Muscle of leg (tissue), 11 donors: ENCODE measurements around the gene KIAA1671. TPM values are rescaled to one million over a fixed set of nuclear protein-coding genes. Genes with fewer than 3 reads are reported as not detected.

Experiments
- DNase-seq: peaks from one replicate; pipeline ENCODE4 v3.0.0; 2013
- H3K27ac ChIP-seq: one replicate; pipeline ENCODE4 v1.5.1; 2013; ENCODE audit warnings: mild to moderate bottlenecking, low read length, control low read depth
- H3K27me3 ChIP-seq: one replicate; pipeline ENCODE4 v1.6.1; 2013; ENCODE audit warnings: low read length; ENCODE audit not compliant: control insufficient read depth, insufficient read depth
- H3K36me3 ChIP-seq: one replicate; pipeline ENCODE4 v1.6.1; 2013; ENCODE audit warnings: low read length; ENCODE audit not compliant: control insufficient read depth, insufficient read depth
- H3K4me1 ChIP-seq: one replicate; pipeline ENCODE4 v1.6.1; 2013; ENCODE audit warnings: low read length; ENCODE audit not compliant: control insufficient read depth, insufficient read depth
- H3K4me3 ChIP-seq: one replicate; pipeline ENCODE4 v1.5.1; 2013; ENCODE audit warnings: low read length, control low read depth
- H3K9me3 ChIP-seq: replicated peaks from 2 replicates; pipeline ENCODE4 v1.6.1; 2013; ENCODE audit warnings: low read depth, low read length; ENCODE audit not compliant: control insufficient read depth
- WGBS: methylation state at CpG from one replicate; pipeline ENCODE4 v1.1.5; 2013; ENCODE audit warnings: missing lambda C conversion rate; ENCODE audit not compliant: insufficient coverage; 5-methylcytosine and 5-hydroxymethylcytosine counted together
- polyA plus RNA-seq, 8 donors: library from polyadenylated mRNA; unstranded; fragments of 120-200 nt; gene quantifications; one replicate each; pipeline versions ENCODE4 v1.2.1 to v1.2.3, GENCODE V29; 2013; ENCODE audit warnings: inconsistent platforms in 1 of 8, low replicate concordance in 1 of 8; ENCODE audit not compliant: insufficient read length in 8 of 8, insufficient read depth in 1 of 8
- total RNA-seq: library from RNA; stranded (reverse); fragments of 120-200 nt; gene quantifications from one replicate; pipeline ENCODE4 v1.2.4, GENCODE V29; 2013

The KIAA1671 gene
- total and polyA plus RNA-seq, 9 donors = 10.8 to 34.5 (median 26.3) TPM

DNA sequence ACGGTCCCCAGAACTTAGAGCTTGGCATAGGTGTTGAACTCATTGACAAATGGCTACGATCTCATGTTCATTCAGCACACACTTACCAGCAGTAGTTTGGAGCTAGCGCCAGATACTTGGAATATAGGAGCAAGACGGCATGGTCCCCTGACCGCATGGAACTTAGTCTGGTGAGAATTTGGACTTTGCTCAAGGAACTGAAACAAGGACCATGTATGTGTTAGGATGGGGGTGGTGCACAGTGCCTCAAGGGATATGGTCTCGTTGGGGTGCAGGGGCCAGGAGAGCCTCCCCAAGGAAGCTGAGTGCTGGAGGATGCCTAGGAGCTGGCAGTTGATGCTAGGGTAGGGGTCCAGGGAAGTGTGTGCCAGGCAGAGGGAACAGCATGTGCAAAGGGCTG is 119.2 kb downstream of the KIAA1671 start:
- Histone ChIP-seq H3K27ac (no peak overlapping the region), H3K4me1 (peaks cover 34% of the 10 kb centered on the region), H3K4me3 (no peak overlapping the region), H3K36me3 (no peaks in the 10 kb centered on the region), H3K9me3 (no peaks in the 10 kb centered on the region), H3K27me3 (peaks cover 3% of the 10 kb centered on the region)
- 80% methylated on average over 5 of the region's 6 CpGs for WGBS
- no peak for DNase-seq

GRCh38 chr22:25072406-25072805 is 119.9 kb downstream of the KIAA1671 start:
- H3K27ac ChIP-seq = no peak overlapping the region
- peaks cover 35% of the 10 kb centered on the region for H3K4me1 ChIP-seq
- H3K4me3 ChIP-seq = no peak overlapping the region
- H3K27me3 ChIP-seq = peaks cover 3% of the 10 kb centered on the region
- DNase-seq = no peak
- H3K36me3 ChIP-seq = no peaks in the 10 kb centered on the region
- WGBS = 75% methylated on average over 7 of the region's 7 CpGs
- H3K9me3 ChIP-seq = no peaks in the 10 kb centered on the region

DNA sequence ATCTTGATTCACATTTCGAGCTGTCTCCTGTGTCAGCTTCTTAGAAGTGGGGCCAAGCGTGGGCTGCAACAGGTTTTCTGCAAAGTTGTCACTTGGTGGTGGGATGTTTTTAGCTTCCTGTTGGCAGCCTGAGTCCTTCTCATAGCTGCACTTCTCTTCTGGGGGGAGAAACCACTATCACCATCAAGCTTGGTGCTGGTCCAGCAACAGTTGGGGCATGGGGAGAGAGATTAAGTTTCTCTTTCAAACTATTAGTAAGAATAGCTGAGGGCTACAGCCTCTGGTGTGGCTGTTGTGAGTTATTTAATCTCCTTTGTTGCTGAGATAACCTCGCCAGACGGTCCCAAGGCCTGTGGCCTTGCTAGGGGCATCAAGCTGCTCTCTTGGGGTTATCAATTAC is 123.8 kb downstream of the KIAA1671 start:
- no CpG with 5 or more reads among the region's 4 CpGs for WGBS
- no peaks in the 10 kb centered on the region for H3K36me3 ChIP-seq
- no peaks in the 10 kb centered on the region for H3K27me3 ChIP-seq
- H3K4me1 ChIP-seq = peaks cover 22% of the 10 kb centered on the region
- no peaks in the 10 kb centered on the region for H3K9me3 ChIP-seq
- no peak overlapping the region for H3K4me3 ChIP-seq
- DNase-seq = no peak
- H3K27ac ChIP-seq = no peak overlapping the region

DNA sequence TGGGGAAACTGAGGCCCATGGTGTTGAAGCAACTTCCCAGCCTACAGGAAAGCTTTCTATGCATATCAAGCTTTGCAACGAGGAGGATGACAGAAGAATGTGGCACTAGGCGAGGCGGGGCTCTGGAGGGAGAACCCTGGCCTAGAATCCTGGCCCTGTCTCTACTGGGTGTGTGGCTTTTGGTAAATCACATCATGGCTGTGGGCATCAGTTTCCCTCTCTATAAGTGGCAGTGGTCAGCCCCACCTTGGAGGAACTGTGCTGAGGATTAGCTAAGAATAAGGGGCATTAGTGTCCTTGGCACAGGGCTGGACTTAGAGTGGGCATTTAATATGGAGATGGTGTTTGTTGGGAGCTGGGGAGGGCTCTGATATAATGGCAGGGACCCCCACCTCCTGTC is 124.5 kb downstream of the KIAA1671 start:
- no peak overlapping the region for H3K27ac ChIP-seq
- H3K27me3 ChIP-seq = no peaks in the 10 kb centered on the region
- 90% methylated on average over 3 of the region's 3 CpGs for WGBS

GRCh38 chr22:25077964-25078363 is 125.4 kb downstream of the KIAA1671 start:
- Histone ChIP-seq H3K27ac (no peak overlapping the region), H3K36me3 (no peaks in the 10 kb centered on the region), H3K4me3 (no peak overlapping the region), H3K9me3 (no peaks in the 10 kb centered on the region), H3K27me3 (no peaks in the 10 kb centered on the region), H3K4me1 (peaks cover 22% of the 10 kb centered on the region)
- 39% methylated on average over 2 of the region's 3 CpGs for WGBS
- DNase-seq = no peak

More for the DNA sequence above, 124.5 kb downstream of the KIAA1671 start:
- Histone ChIP-seq H3K36me3 (no peaks in the 10 kb centered on the region), H3K4me3 (no peak overlapping the region), H3K9me3 (no peaks in the 10 kb centered on the region), H3K4me1 (peaks cover 22% of the 10 kb centered on the region)
- DNase-seq = no peak

DNA sequence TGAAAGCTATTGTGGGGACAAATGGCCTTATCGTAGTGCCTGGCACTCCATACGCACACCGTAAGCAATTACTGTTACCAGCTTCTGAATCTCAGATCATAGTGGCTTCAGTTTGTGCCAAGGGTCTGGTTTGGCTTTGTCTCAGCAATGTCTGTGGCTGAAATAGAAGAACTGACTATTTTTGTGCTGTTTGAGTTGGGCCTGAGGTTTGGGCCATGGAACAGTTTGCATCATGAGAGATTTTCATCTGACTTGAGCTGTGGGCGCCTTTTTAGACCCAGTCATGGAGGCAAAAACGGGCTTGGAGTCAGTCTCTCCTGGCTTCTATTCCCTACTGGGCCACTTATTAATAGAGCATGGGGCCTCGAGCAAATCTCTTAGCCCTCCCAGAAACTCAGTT is 126.1 kb downstream of the KIAA1671 start:
- no peaks in the 10 kb centered on the region for H3K36me3 ChIP-seq
- H3K4me3 ChIP-seq = no peak overlapping the region
- H3K27me3 ChIP-seq = no peaks in the 10 kb centered on the region
- 95% methylated on average over 3 of the region's 6 CpGs for WGBS
- no peak for DNase-seq
- no peak overlapping the region for H3K27ac ChIP-seq
- H3K9me3 ChIP-seq = no peaks in the 10 kb centered on the region
- peaks cover 23% of the 10 kb centered on the region for H3K4me1 ChIP-seq

DNA sequence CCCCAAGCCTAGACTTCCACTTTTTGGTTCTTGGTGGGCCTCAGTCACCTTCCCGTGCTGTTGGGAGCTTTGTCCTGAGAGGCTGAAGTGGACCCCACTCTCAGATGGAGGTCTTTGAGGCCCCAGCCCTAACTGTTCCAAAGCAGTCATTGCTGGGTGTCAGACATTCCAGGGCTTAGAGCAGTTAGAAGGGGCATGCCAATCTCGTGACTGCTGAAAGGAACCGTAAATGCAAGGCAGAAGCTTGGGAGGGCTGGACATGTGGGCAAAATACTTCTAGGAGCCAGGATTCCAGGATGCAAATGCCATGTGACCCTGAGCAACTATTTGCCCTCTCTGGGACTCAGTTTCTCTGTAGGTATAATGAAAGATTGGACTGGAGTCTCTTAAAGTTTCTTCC is 128.3 kb downstream of the KIAA1671 start:
- Histone ChIP-seq H3K4me3 (no peak overlapping the region), H3K9me3 (no peaks in the 10 kb centered on the region), H3K36me3 (no peaks in the 10 kb centered on the region), H3K27ac (no peak overlapping the region), H3K4me1 (peaks cover 28% of the 10 kb centered on the region), H3K27me3 (no peaks in the 10 kb centered on the region)
- no peak for DNase-seq
- WGBS = 51% methylated on average over 3 of the region's 3 CpGs

DNA sequence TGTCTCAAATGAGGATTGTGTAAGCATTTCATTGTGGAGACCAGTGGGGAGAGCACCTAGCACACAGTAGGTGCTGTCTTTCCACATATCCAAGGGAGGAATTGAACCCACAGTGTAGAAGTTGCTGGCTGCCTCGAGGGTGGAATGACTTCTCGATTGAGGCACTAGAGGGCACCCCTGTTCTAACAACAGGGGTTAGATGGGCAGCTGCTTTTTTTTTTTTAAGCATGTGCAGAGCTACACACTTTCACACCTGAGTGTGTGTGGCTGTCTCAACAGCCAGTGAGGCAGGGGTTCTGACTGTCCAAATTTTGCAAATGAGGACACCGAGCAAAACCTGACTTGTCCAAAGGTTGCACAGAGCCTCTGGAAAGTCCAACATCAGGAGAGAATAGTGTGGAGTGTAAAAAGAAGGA is 128.9 kb downstream of the KIAA1671 start:
- Histone ChIP-seq H3K9me3 (no peaks in the 10 kb centered on the region), H3K4me3 (no peak overlapping the region), H3K27ac (no peak overlapping the region), H3K4me1 (peaks cover 30% of the 10 kb centered on the region), H3K36me3 (no peaks in the 10 kb centered on the region), H3K27me3 (no peaks in the 10 kb centered on the region)
- 64% methylated on average over 1 of the region's 3 CpGs for WGBS
- no peak for DNase-seq

DNA sequence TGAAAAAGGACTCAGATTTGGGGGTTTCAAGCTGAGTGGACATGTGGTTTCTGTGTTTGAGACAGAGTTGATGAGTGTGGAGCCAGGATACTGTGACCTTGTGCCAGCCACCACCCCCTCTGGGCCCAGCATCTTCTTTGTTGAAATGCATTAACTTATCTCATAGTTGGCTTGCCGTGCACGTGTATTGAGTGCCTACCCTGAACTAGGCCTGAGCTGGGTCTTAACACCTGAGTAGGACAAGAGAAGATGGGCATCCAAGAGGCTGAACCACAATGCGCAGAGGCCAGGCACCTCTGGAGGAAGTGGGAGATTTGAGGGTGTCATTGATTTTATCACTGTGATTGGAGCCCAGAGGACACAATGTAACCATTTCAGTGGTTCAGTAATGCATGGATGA is 129.6 kb downstream of the KIAA1671 start:
- 71% methylated on average over 3 of the region's 3 CpGs for WGBS
- no peak overlapping the region for H3K27ac ChIP-seq
- no peaks in the 10 kb centered on the region for H3K27me3 ChIP-seq
- peaks cover 30% of the 10 kb centered on the region for H3K4me1 ChIP-seq
- H3K9me3 ChIP-seq = no peaks in the 10 kb centered on the region
- no peak overlapping the region for H3K4me3 ChIP-seq
- DNase-seq = no peak
- no peaks in the 10 kb centered on the region for H3K36me3 ChIP-seq

DNA sequence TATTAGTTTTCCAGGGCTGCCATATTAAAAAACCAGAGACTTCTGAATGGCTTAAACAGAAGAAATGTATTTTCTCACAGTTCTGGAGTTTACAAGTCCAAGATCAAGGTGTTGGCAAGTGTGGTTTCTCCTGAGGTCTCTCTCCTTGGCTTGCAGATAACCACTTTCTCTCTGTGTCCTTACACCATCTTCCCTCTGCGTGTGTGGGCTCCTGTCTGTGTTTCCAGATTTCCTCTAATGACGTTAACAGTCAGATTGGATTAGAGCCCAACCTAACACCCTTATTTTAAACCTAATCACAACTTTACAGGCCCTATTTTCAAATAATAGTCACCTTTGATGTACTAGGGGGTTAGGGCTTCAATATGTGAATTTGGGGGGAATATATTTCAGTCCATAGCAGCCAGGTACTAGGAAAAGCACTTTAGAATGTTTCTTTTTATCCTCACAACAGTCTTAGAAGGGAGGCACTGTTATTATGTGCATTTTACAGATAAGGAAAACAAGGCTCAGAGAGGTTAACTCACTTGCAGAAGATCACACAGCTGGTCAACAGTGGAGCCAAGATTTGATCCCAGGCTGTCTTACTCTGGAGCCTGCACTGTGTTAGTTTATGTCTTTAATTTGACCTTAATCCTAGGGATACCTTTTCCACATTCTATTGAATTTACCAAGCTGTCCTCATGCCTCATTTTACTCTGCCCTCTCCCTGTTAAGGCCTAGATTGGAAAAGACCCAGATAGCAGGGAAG is 130.7 kb downstream of the KIAA1671 start:
- H3K9me3 ChIP-seq = no peaks in the 10 kb centered on the region
- H3K27me3 ChIP-seq = no peaks in the 10 kb centered on the region
- H3K4me1 ChIP-seq = peaks cover 23% of the 10 kb centered on the region
- H3K27ac ChIP-seq = no peak overlapping the region
- 26% methylated on average over 2 of the region's 2 CpGs for WGBS
- H3K36me3 ChIP-seq = no peaks in the 10 kb centered on the region
- H3K4me3 ChIP-seq = no peak overlapping the region
- DNase-seq = peak; percentile 37

DNA sequence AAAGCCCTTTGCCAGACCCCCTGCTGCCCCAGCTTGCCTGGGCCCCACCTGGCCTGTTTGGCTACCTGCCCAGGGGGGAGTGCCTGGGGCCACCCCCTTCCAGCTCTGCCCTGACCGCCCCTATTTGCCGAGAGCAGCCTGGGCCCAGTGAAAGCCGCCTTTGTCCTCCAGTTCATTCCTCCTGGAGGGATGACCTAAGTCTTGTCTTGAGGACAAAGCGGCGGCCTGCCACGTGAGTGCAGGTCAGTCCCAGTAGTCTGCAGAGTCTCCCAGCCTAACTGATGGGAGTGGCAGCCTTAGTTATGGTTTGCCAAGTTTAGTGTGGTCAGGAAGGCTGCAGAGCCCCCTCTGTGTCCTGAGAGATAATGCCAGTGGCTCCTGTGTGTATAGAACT is 131.3 kb downstream of the KIAA1671 start:
- Histone ChIP-seq H3K4me3 (no peak overlapping the region), H3K27ac (no peak overlapping the region), H3K4me1 (peaks cover 17% of the 10 kb centered on the region), H3K36me3 (no peaks in the 10 kb centered on the region), H3K9me3 (no peaks in the 10 kb centered on the region), H3K27me3 (no peaks in the 10 kb centered on the region)
- 64% methylated on average over 6 of the region's 6 CpGs for WGBS
- no peak for DNase-seq
